HFFc6 (cell line): ENCODE results near the gene PELI2. TPM values are rescaled to one million over a fixed set of nuclear protein-coding genes. Genes with fewer than 3 reads are reported as not detected.

Experiments used
- DNase-seq: peaks from one replicate; pipeline ENCODE4 v3.0.0-alpha.2; 2018
- H3K27ac Mint-ChIP-seq: 2 replicates; pipeline ENCODE4 v1.8.0; 2020; ENCODE audit warnings: mild to moderate bottlenecking, mixed read lengths
- H3K27me3 Mint-ChIP-seq: 2 replicates; pipeline ENCODE4 v1.8.0; 2021; ENCODE audit warnings: mild to moderate bottlenecking, moderate library complexity, mixed read lengths; ENCODE audit not compliant: insufficient read depth
- H3K36me3 Mint-ChIP-seq: 2 replicates; pipeline ENCODE4 v1.8.0; 2021; ENCODE audit warnings: low read depth, mixed read lengths
- H3K4me1 Mint-ChIP-seq: 2 replicates; pipeline ENCODE4 v1.8.0; 2020; ENCODE audit warnings: low read depth, mixed read lengths
- H3K4me3 Mint-ChIP-seq: 2 replicates; pipeline ENCODE4 v1.8.0; 2020; ENCODE audit warnings: mild to moderate bottlenecking, moderate library complexity, mixed read lengths
- H3K9me3 Mint-ChIP-seq: 2 replicates; pipeline ENCODE4 v1.8.0; 2020; ENCODE audit warnings: mild to moderate bottlenecking, mixed read lengths
- total RNA-seq, 6 experiments: library from RNA; stranded (reverse); fragmentation: NEBNext Ultra II Directional; extraction: Animal tissue kit (Norgen Biotek cat#: 25700); gene quantifications; 2 replicates in 1 of 6; 3 replicates in 5 of 6; pipeline ENCODE4 v1.2.3, GENCODE V29; 2021
- TF ChIP-seq, protein P1 (sequence below): fragments of 200-600 bp; sonication (generic); IDR thresholded peaks from 2 replicates; pipeline ENCODE4 v1.5.0; 2021; ENCODE audit warnings: antibody characterized with exemption, mild to moderate bottlenecking

PELI2 gene
- total RNA-seq, 6 experiments from 2014 or later, result 0.69 to 5.9 (median 4.6) TPM

DNA sequence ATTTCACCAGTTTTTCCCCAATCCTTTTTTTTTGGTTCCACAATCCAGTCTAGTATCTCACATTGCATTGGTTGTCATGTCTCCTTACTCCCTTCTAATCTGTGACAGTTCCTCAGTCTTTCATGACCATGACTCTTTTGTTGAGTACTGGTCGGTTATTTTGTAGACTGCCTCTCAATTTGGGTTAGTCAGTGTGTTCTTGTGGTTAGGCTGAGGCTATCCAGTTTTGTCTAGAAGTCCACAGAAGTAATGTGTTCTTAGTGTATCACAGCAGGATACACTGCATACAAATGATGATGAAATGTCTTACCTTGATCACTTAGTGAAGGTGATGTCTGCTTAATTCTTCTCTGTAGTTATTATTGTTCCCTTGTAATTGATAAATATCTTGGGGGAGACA lies 24.8 kb downstream of the PELI2 start:
- H3K36me3 Mint-ChIP-seq, result no peaks in the 10 kb centered on the region
- peaks cover 33% of the 10 kb centered on the region for H3K4me1 Mint-ChIP-seq
- TF ChIP-seq, protein P1, sequence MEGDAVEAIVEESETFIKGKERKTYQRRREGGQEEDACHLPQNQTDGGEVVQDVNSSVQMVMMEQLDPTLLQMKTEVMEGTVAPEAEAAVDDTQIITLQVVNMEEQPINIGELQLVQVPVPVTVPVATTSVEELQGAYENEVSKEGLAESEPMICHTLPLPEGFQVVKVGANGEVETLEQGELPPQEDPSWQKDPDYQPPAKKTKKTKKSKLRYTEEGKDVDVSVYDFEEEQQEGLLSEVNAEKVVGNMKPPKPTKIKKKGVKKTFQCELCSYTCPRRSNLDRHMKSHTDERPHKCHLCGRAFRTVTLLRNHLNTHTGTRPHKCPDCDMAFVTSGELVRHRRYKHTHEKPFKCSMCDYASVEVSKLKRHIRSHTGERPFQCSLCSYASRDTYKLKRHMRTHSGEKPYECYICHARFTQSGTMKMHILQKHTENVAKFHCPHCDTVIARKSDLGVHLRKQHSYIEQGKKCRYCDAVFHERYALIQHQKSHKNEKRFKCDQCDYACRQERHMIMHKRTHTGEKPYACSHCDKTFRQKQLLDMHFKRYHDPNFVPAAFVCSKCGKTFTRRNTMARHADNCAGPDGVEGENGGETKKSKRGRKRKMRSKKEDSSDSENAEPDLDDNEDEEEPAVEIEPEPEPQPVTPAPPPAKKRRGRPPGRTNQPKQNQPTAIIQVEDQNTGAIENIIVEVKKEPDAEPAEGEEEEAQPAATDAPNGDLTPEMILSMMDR, result no peak
- no peak for DNase-seq
- H3K4me3 Mint-ChIP-seq, result no peak overlapping the region
- H3K27ac Mint-ChIP-seq, result no peak overlapping the region
- peaks cover 5% of the 10 kb centered on the region for H3K27me3 Mint-ChIP-seq
- no peaks in the 10 kb centered on the region for H3K9me3 Mint-ChIP-seq

DNA sequence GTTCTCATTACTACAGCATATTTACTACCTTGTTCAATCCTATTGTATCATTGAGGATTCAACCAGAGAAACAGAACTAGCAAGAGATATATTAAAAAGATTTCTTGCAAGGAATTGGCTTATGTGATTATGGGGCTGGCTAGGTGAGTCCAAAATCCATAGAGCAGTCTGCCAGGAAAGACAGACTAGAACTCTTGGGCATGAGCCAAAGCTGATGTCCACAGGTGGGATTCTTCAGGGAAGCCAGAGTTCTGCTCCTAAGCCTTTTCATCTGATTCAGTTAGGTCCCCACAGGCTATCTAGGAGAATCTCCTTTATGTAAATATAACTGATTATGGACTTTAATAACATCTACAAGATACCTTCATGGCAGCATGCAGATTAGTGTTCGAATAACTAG lies 26.0 kb downstream of the PELI2 start:
- Mint-ChIP-seq H3K27ac (no peak overlapping the region), H3K27me3 (peaks cover 5% of the 10 kb centered on the region), H3K4me1 (peaks cover 42% of the 10 kb centered on the region), H3K9me3 (no peaks in the 10 kb centered on the region), H3K36me3 (no peaks in the 10 kb centered on the region), H3K4me3 (no peak overlapping the region)
- no peak for DNase-seq
- TF ChIP-seq, protein P1, result no peak

DNA sequence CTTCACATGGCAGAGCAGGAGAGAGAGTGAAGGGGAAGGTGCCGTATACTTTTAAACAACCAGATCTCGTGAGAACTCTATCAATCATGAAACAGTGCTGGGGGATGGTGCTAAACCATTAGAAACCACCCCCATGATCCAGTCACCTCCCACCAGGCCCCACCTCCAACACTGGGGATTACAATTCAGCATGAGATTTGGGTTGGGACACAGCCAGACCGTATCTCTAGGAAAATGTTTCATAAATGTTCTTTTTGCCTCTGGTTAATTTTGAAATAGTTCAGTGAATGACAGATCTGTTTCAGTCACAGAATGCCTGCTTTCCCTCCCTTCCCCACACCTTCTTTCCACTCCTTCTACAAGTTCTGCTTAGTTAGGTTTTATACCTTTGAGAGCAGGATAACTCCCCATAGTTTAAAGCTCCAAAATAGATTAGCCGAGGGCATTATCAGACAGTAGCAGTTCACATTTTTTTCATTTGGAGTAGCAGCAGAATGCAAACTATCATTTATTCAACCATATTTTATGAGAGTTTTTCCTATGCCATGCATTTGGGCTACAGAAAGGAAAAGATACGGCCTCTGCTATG lies 27.1 kb downstream of the PELI2 start:
- peaks cover 5% of the 10 kb centered on the region for H3K27me3 Mint-ChIP-seq
- H3K36me3 Mint-ChIP-seq, result no peaks in the 10 kb centered on the region
- peaks cover 42% of the 10 kb centered on the region for H3K4me1 Mint-ChIP-seq
- no peaks in the 10 kb centered on the region for H3K9me3 Mint-ChIP-seq
- no peak overlapping the region for H3K27ac Mint-ChIP-seq
- DNase-seq, result no peak
- no peak overlapping the region for H3K4me3 Mint-ChIP-seq
- TF ChIP-seq, protein P1, result no peak

DNA sequence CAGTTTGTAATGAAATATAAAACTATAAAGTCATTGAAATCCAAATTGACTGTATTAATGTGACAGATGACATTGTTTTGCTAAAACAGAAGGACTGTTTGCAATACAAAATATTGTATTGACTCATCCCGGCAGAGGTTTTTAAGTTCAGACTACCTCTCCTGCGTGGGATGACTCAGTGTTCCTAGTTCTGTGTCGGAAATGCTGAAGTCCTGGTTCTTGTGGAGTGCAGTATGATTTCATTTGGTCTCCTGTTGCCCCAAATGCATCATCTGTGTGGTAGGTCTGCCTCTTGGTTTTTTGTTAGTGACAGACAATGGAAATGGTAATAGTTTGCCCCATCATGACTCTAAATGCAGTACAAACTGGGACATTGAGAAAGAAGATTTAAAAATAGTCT lies 27.8 kb downstream of the PELI2 start:
- Mint-ChIP-seq H3K36me3 (no peaks in the 10 kb centered on the region), H3K9me3 (no peaks in the 10 kb centered on the region), H3K27me3 (peaks cover 5% of the 10 kb centered on the region), H3K4me3 (no peak overlapping the region), H3K4me1 (peaks cover 42% of the 10 kb centered on the region), H3K27ac (peak overlapping the region; percentile 17; the same call in 1 of the 2 replicates)
- TF ChIP-seq, protein P1, result no peak
- peak; percentile 33 for DNase-seq

DNA sequence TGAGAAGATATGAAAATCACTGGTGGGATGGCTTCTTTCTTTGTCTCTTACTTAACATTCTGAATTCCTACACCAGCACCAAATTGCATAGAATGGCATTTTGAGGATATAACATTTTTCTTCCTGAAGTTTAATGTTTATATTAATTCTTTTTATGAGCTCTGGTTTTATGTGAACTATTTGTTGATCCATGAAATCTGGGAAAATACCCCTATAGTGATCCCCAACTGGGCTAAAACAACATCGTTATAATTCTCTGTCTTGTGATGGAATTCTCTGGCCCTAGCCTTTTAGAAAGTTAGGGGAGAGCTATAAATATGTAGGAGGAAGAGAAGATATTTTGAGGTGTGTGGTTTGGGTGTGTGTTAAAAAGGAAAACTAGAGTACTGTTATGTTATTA lies 29.2 kb downstream of the PELI2 start:
- TF ChIP-seq, protein P1, result no peak
- H3K4me3 Mint-ChIP-seq, result no peak overlapping the region
- H3K4me1 Mint-ChIP-seq, result peaks cover 42% of the 10 kb centered on the region
- no peak for DNase-seq
- no peaks in the 10 kb centered on the region for H3K36me3 Mint-ChIP-seq
- H3K27ac Mint-ChIP-seq, result no peak overlapping the region
- H3K27me3 Mint-ChIP-seq, result peaks cover 2% of the 10 kb centered on the region
- H3K9me3 Mint-ChIP-seq, result no peaks in the 10 kb centered on the region
